ENCODE data around the gene IGFBP1.
"Not testable (repeated sequence)": the region's sequence is repeated elsewhere in the genome, so short reads cannot be mapped to it uniquely, and the experiment has no call there.

IGFBP1 gene

DNA sequence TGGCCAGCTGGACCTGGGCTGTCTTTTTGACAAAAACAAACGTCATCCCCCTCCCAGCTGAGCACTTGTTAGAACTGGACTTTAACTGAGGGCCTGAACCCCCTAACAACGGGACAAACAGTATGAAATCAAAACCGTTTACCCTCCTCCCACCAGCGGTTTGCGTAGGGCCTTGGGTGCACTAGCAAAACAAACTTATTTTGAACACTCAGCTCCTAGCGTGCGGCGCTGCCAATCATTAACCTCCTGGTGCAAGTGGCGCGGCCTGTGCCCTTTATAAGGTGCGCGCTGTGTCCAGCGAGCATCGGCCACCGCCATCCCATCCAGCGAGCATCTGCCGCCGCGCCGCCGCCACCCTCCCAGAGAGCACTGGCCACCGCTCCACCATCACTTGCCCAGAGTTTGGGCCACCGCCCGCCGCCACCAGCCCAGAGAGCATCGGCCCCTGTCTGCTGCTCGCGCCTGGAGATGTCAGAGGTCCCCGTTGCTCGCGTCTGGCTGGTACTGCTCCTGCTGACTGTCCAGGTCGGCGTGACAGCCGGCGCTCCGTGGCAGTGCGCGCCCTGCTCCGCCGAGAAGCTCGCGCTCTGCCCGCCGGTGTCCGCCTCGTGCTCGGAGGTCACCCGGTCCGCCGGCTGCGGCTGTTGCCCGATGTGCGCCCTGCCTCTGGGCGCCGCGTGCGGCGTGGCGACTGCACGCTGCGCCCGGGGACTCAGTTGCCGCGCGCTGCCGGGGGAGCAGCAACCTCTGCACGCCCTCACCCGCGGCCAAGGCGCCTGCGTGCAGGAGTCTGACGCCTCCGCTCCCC, at the start of gene IGFBP1:
TSS of gene IGFBP1 (plus strand) at position 304 of the 808 bp plus-strand sequence. CDS start at position 469, 165 bp downstream.
- no peak for DNase-seq (ENCODE audit: low spot score)

- DNase-seq (ENCODE audit: low spot score) = not testable (repeated sequence)
These were observed 49.4 kb upstream of the IGFBP1 start for GRCh38 chr7:45838852-45839251.

DNA sequence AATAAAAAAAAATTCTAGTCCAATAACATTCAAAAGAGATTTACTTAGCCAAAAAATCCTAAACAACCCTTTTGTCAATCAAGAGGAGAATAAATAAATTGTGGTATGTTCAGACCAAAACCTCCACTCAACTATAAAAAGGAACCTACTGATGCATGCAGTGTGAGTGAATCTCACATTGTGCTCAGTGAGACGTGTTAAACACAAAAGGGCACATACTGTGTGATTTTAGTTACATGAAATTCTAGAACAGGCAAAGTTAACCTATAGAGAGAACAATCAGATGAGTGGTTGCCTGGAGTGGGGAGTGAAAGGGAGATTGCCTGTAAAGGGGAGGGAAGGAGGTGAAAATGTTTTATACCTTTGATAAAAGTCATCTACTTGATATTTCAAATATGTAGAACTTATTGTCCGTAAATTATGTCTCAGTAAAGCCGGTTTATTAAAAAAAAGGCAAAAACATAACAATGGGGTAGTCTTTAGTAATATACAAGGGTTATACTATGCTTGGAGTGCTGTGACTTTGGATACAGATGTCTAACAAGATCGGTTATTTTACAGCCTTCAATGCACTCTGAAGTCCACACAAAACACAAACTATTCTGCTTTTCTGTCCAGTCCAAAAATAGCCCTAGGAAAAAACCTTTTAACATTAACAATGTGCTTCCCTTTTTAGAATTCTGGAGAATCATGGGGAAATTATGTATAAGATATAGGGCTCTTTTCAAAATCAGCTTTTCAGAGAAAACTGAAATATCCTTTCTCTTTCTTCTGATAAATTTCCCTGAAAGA, 46.2 kb upstream of the IGFBP1 start:
- not testable (repeated sequence) for DNase-seq (ENCODE audit: low spot score)

- not testable (repeated sequence) for DNase-seq (ENCODE audit: low spot score)
These were observed 41.8 kb upstream of the IGFBP1 start for GRCh38 chr7:45846536-45846935.

- not testable (repeated sequence) for DNase-seq (ENCODE audit: low spot score)
These were observed 39.6 kb upstream of the IGFBP1 start for GRCh38 chr7:45848734-45849133.

DNA sequence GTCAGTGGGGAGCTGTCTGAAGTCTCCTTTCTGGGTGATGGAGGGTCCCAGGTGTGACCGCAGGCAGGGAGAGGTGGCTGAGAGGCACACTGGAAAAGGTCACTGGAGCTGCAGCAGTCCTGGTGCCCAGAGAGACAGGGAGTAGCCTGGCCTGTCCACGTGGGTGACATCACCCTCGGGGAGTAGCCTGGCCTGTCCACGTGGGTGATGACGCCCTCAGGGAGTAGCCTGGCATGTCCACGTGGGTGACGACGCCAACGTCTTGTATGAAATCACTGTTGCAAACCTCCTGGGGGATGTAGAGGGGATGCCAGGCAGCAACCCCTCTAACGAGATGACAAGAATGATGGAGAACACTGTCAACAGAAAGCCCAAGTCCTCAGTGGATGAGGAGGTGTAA, 35.3 kb upstream of the IGFBP1 start:
- not testable (repeated sequence) for DNase-seq (ENCODE audit: low spot score)

- not testable (repeated sequence) for DNase-seq (ENCODE audit: low spot score)
These were observed 34.8 kb upstream of the IGFBP1 start for GRCh38 chr7:45853491-45853890.

GRCh38 chr7:45855680-45856079, 32.6 kb upstream of the IGFBP1 start:
- DNase-seq (ENCODE audit: low spot score) = not testable (repeated sequence)

GRCh38 chr7:45856888-45857287, 31.4 kb upstream of the IGFBP1 start:
- DNase-seq (ENCODE audit: low spot score) = not testable (repeated sequence)

GRCh38 chr7:45863715-45864114, 24.6 kb upstream of the IGFBP1 start:
- DNase-seq (ENCODE audit: low spot score) = no peak

- DNase-seq (ENCODE audit: low spot score) = no peak
These were observed 22.5 kb upstream of the IGFBP1 start for GRCh38 chr7:45865594-45866410.

GRCh38 chr7:45867471-45867870, 20.8 kb upstream of the IGFBP1 start:
- no peak for DNase-seq (ENCODE audit: low spot score)

DNA sequence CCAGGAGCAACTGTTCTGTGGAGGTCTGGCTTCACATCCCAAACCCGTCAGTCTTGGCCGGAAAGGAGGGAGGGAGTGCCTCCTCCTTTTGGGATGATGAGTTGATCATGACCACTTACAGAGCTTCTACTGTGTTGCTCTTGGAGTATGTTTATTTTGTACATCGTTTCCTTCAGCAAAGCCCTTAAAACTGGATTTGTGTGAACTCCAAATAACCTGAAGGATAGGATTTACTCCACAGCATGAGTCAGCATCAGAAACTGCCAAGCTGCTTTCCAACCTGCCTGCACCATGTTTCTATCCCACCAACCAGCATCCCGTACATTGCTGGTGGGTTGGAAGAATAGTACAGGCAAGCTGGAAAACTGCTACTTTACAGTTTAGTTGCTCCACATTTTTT, 18.9 kb upstream of the IGFBP1 start:
- no peak for DNase-seq (ENCODE audit: low spot score)

- no peak for DNase-seq (ENCODE audit: low spot score)
These were observed 15.9 kb upstream of the IGFBP1 start for GRCh38 chr7:45872116-45873034.

- DNase-seq (ENCODE audit: low spot score) = no peak
These were observed 15.3 kb upstream of the IGFBP1 start, which contains the start of gene CCDC201 for GRCh38 chr7:45873035-45873354. CCDC201 (minus strand) TSS chr7:45873082; CDS start chr7:45873007, 75 bp downstream.

- DNase-seq (ENCODE audit: low spot score) = no peak
These were observed 14.9 kb upstream of the IGFBP1 start for GRCh38 chr7:45873355-45873754.

DNA sequence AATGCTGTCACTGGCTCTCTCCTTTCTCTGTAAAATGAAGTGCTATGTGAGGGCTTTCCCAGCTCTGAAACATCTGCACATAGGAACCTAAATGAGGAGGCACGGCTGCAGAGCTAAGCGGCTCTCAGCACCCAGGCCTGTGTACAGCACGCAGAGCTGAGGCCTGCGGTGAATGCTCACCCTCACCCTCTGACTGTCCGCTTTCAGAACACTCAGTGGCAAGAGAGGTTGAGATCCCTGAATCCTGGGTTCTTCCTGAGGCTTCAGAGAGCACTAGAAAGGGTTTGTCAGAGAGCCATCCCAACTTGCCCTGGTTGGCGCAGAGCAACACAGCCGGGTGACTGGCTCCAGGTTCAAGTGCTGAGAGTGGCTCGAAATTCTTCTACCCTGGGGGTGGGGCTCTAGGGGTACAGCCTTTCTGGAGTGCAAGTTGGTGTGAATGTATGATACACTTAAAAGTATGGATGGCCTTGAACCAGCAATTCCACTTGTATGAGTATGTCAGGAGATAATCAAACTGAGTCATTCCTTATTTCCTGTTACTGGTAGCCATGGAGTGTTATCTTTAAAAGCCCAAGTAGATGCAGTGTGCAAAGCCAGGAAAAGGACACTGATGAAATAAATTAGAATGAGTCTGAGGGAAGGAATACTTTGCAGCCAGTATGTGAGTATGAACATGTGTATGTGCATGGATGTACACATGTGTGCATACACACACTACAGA, 13.7 kb upstream of the IGFBP1 start:
- no peak for DNase-seq (ENCODE audit: low spot score)

DNA sequence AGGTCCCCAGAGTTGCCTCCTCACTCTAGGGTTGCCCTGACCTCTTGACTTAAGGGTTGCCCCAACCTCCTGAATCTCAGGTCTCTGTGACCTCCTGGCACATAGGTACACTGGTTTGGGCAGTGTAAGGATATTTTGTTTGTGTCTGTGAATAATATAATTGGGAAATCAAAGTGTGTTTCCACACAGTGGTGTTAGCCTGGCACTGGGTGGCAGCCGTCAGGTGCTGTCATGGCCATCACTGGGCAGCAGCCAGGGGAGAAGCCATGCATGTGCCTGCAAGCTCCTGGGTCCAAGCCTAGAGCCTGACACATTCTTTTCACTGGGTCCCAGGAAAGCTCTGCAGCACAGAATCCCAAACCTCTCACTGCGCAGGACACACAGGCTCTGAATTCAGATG, 11.8 kb upstream of the IGFBP1 start:
- DNase-seq (ENCODE audit: low spot score) = no peak

DNA sequence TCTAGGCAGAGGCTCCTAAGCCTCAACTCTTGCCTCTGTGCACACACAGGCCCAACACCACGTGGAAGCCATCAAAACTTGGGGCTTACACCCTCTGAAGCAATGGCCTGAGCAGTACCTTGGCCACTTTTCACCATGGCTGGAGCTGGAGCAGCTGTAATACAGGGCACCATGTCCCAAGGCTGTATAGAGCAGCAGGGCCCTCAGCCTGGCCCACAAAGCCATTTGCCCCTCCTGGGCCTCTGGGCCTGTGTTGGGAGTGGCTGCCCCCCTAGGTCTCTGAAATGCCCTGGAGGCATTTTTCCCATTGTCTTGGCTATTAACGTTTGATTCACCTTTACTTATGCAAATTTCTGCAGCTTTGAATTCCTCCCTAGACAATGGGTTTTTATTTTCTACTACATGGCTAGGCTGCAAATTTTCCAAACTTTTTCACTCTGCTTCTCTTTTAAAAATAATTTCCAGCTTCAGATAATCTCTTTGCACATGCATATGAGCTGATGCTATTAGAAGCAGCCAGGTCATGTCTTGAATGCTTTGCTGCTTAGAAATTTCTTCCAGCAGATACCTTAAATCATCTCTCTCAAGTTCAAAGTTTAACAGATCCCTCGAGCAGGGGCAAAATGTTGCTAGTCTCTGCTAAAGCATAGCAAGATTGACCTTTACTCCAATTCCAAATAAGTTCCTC, 9.7 kb upstream of the IGFBP1 start:
- no peak for DNase-seq (ENCODE audit: low spot score)

DNA sequence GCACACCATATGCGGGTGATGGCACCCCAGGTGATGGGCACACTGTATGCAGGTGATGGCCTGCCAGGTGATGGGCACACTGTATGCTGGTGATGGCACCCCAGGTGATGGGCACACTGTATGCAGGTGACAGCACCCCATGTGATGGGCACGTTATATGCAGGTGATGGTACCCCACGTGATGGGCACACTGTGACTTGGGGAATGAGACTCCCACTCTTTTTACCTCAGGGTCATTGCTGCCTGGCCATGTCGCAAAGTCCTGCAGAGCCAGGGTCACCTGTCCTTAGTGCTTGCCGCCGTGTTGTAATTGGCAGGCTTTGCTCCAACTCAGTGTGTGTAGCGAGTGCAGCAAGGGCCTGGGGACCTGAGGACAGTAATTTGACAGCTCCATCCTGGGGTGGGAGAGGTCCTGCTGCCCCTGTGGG, 7.8 kb upstream of the IGFBP1 start:
- DNase-seq (ENCODE audit: low spot score) = no peak

All from germinal center (tissue), 1 donor.